ENCODE measurements around the gene LAPTM5.
"Not testable (repeated sequence)": the region's sequence is repeated elsewhere in the genome, so short reads cannot be mapped to it uniquely, and the experiment has no call there.

The LAPTM5 gene

DNA sequence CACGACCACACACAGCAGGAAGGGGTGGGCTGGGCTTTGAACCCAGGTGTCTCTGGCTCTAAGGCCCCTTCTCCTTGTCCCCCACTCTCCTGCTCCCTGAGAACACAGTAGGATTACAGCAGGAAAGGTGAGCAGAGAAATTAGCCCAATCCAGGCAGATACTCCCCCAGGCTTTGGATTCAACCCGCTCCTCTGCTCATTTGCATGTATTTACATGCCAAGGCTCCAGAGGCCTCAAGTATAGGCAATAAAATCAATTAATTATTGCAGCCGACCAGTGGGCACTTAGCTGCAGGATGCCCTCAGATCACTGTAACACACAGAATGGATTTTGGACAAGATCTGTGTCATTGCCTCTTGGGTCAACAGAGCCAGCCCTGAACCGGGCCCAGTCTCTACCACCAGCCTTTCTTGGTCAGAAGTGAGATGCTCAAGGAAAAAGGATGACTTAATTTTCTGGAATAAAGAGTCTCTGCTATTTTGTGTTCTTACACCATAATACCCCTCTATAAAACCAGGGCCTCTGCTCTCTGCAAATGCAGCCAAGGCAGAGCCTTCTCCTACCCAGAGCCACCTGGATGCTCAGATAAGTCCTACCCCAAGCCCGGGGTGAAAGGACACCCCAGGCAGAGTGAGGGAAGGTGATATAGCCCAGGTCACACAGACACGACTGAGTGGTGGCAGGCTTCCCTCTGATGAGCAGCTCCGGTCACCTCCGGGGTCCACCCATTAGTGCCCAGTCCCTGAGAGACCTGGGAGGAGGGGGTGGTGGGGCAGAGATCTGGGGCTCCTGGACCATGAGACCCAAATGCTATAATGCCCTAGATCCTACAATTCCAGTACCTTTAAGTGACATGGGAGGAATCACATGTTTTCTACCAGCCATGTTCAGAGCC, 63.0 kb downstream of the LAPTM5 start:
- DNase-seq (ENCODE audit: low spot score) = no peak

DNA sequence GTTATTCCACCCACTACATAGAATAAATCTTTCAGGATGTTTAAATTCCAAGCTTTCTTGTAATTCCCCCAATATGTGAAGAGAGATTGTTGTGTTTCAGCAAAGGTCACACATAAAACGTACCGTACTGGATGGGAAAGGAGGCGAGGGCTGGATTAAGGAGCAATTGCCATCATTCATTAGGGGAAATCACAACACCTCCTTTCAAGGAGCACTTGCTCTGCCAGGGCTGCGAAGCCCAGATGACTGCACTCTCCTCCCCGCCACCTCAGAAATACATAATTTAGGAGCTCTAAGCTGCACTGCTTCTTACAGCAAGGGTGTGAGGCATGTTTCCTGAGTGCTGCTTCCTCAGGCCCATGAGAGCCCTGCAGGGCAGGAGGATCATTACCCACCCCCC, 63.8 kb downstream of the LAPTM5 start:
- DNase-seq (ENCODE audit: low spot score) = no peak

DNA sequence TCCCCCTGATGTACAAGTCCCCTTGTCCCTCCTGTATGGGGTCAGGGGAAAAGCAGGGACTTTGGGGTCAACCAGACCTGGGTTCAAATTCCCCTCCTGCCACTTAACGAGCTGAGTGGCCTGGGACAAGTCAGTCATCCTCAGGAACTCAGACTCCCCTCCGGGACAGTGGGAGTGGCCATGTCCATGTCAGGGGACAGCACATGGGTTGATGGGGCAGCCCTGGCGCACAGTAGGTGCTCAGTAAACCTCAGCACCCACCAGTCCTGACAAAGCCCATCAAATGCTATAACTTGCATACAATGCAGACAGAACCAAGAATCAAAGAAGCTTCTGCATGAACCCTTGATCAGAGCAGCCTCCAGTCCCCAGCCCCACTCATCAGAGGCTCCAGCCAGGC, 64.2 kb downstream of the LAPTM5 start:
- DNase-seq (ENCODE audit: low spot score) = no peak

DNA sequence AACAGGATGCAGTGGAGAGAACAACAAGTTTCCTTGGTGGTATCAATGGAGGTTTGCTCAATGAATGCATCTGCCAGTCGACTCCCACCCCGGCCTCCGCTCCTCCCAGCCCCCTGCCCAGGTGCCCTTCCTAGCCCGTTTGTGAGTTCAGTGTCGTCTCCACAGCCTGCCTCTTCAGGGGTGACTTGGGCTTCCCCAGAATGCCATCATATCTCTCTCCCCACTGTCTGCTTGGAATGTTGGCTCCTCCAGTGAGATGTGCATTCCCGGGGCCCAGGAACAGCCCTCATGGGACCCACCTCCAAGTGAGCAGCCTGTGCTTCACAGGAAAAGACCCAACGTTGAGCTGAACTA, 64.6 kb downstream of the LAPTM5 start:
- no peak for DNase-seq (ENCODE audit: low spot score)

DNA sequence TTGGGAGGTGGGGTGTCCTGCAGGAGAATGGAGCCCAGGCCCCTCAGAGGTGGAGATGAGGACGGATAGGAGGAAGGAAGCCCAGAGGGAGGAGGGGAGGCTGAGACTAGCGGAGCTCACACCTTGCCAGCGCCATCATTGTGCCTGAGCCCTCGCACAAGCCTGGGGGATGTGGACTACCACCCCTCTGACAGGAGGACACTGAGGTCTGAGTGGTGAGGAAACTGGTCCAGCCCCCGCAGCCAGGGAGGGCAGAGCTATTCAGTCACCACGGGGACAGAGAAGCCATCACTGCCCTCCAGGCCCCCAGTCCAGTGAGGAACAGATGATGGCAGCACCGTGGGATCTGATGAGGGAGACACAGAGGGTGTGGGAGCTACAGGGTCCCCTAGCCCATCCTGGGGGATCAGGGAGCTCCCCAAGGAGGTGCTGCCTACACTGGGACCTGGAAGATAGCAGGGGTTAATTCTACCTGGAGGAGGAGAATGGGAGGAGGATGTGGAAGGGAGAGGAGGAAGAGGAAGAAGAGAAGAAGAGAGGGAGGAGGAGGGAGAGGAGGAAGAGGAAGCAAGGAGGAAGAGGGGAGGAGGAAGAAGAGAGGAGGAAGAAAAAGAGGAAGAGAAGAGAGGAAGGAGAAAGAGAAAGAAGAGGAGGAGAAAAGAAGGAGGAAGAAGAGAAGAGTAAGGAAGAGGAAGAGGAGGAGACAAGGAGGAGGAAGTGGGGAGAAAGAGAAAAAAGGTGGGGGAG, 65.2 kb downstream of the LAPTM5 start:
- DNase-seq (ENCODE audit: low spot score) = no peak

DNA sequence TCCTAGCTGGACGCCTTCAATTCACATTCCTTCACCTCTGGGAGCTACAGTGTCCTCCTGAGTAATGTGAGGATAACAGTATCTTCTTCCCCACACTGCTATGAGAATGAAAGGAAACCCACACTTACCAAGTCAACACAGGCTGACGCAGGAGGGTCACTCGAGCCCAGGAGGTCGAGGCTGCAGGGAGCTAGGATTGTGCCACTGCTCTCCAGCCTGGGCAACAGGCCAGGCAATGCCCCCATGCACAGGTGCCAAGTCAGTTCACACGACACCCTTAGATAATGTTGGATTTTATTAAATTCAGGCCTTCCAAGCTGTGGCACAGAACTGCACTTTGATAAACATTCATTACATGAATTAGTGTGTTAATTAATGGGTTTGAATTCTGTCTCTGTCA, 66.1 kb downstream of the LAPTM5 start:
- DNase-seq (ENCODE audit: low spot score) = no peak

DNA sequence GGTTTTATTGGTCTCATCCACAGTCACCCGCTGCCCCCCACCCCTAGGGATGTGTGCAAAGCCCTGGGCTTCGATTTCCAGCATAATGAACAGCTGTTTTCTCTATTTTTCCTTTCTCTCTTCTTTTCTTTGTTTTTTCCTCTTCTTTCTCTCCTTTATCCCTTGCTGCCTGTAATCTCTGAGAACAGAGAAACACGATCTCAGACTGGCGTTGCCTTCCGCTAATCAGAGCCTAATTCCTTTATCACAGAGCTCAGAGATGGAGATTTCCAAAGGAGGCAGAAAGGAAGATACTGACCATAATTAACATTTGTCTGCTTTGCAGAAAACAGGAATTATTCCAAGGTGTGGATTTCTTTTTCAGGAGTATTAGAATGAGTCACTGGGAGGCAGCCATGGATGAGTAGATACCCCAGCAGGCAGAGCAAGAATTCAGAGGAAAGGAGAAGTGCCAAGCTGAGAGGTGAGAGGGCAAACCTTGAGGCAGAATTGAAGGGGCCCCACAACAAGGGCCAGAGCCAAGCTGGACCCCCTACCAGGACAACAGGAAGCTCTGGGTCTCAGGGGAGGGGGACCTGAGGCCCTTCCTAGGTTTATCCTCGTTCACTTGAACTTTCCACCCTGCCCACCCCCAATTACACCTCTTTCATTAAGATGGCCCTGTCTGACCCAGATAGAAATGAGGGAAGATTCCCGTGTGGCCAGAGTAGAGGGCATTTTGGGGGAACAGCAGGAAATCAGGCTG, 67.5 kb downstream of the LAPTM5 start:
- no peak for DNase-seq (ENCODE audit: low spot score)

DNA sequence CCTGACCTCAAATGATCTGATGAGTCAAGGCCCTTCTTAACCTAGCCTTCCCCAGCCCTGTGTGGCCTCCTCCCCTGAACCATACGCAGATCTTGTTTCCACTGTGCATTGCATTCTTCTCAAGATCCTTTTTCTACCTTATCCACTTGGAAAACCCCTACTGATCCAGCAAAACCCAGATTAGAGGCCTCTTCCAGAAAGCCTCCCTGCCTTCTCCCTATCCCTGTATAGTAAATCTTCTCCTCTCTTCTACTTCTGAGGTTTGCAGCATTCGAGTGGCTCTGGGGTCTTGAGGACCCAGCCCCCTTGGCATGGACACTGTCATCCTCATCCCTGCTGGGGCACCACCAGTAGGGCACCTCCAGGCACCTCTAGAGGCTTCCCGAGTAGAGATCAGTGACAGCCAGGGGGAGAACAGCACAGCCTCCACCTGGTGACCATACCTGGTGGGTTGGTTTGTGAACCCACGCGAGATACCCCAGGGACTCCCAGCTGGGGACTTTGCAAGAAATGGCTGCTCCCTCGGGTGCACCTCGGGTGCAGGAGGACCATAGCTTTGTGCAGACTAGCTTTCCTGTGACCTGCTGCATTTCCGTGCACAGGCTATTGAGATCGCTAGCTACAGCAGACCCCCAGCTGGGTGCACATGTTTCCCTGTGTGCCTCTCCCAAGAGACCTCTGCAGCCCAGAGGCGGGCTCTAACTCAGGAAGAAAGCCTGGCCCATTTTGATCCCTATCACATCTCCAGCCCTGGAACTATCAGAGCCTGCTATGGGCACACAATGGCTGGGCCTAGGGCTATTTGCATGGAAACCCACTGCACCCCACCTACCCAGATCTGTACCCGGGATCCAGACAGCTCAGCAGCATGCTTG, 68.4 kb downstream of the LAPTM5 start:
- no peak for DNase-seq (ENCODE audit: low spot score)

DNA sequence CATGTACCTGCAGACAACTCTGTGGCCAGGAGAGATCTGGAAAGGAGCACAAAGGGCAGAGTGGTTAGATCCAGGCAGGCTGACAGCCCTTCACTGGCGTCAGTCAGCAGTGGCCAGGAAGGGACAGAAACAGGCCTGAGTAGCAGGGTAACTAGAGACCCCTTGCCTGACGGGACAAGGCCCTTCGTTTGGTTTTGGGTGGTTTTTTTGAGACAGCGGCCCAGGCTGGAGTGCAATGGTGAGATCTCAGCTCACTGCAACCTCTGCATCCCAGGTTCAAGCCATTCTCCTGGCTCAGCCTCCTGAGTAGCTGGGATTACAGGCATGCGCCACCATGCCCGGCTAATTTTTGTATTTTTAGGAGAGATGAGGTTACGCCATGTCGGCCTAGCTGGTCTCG, 69.1 kb downstream of the LAPTM5 start:
- not testable (repeated sequence) for DNase-seq (ENCODE audit: low spot score)

DNA sequence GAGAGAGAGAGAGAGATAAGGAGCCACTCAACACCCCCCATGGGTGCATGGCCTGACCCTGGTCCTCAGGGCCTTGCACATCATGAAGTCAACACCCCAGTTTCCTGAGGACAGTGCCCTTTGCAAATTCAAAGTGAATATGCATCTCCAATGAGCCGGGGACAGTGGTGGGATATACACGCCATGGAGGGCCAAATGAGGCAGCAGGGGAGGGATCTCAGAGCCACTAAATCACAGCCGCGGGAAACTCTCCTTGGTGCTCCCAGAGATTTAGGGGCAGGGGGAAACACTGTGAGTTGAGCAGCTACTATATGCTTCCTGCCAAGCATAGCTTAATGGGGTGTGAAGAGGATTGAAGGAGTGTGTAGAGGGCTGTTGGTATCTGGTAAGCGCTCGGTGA, 69.7 kb downstream of the LAPTM5 start:
- DNase-seq (ENCODE audit: low spot score) = no peak

DNA sequence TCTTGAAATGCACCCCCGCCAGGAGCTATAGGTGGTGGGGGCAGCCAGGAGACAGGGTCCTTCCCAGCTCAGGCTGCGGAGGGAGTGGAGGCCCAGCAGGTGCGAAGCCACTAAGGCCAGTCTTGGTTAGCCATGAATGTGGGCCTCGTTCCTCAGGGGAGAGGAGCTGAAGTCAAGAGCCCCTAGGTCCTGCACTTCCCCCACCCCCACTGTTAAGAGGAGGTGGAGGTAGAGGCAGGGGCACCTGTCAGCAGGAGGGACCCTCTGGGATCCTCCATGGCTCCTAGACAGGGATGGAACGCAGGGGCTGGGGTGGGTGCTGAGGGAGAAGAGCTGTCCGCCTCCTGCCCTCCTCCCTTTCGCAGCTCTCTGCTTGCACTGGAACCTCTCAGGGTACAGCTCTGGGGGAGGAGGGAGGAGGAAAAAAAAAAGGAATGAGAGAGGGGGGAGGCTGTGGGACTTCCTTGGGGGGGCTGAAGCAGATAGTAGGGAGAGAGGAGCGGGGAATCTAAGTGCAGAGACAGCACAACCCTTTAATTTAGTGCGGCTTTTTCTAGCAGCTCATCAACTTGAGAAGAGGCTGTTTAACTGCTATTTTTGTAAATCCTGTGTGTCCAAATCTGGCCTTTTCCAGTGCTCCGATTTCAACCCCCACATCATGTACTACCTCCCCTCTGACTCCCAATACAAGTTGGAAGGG, 71.2 kb downstream of the LAPTM5 start:
- no peak for DNase-seq (ENCODE audit: low spot score)

DNA sequence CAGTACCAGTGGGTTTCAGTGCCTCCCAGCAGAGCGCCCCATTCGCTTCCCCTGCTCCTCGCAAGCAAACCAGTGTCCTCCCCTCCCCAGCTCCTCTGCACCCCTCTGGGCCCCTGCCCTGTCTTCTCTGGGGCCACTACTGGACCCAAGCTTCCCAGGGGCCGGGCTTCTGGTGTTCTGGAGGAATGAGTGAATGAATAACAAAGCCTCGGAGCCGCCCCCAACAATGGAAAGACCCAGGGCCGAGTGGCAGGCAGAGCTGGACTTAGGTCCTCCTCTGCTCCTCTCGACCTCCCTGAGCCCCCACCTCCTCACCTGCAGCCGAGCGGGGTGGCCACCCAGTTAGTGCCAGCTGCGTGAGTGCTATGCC, 71.8 kb downstream of the LAPTM5 start:
- no peak for DNase-seq (ENCODE audit: low spot score)

DNA sequence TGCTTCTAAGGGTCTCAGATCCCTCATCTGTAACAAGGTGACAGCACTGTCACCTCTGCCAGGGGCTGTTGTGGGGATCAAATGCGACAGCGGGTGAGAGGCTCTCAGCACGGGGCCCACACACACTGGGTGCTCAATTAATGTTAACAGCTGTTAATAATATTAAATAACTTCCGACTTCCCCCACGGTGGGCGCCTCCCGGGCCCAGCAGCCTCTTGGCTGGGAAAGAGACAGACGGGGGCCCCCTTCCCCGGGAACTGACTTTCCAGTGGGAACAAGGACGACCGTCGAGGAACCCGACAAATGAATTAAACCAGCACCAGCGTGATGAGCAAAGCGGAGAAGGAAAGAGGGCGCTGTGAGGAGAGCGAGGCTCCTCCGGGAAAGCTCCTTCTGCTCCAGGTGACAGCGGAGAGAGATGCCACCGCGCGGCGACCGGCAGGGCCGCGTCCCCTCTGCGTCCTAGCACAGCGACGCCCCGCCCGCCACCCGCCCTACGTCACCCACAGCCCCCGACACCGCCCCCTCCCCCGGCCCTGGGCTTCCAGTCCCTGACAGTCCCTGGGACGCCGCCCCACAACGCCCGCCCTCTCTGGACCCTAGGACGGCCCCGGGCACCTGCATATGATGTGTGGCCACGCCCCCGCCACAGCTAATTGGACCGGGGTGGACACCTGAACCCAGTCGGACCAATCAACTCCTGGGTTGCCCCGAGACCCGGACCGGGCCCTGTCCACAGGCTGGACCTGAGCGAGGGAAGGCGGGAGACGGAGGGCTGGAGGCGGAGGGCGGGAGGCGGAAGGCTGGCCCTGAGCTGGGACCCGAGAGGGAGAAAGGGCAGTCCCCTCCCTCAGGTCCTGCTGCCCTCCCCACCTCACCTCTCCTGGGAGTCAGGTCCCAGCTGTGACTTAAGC, 72.4 kb downstream of the LAPTM5 start:
- DNase-seq (ENCODE audit: low spot score) = no peak

DNA sequence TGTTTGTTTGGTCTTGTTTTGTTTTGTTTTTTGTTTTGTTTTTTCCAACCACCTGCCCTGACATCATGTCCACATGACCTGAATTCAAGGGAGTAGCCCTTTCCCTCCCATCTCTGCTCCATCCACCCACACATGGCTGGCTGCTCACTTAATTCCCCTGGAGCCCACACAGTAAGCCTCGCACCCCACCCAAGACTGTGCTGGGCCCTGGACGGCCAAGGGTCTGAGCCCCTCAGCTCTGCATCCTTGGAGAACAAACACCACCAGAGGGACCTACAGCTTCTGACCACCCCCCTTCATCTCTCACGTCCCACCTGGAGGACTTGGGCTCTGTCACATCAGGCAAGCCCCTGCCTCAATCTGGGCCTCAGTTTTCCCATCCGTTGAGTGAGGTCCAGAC, 73.3 kb downstream of the LAPTM5 start:
- no peak for DNase-seq (ENCODE audit: low spot score)

DNA sequence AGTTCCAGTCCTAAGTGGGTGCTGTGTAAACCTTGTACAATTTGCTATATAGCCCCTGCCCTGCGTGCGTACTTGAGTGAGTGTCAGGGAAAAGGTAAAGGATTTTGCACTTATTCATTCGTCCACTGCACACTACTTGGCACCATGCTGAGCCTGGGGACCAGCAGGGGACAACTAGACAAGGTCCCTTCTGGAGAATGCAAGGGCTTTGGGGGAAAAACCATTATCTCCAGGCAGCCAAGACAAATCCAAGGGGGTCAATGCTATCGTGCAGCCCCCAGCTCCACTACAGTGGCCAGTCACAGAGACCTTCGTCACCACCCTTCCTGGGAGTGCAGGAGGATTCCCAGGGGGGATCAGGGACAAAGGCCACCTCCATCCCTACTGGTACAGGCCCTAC, 73.9 kb downstream of the LAPTM5 start:
- DNase-seq (ENCODE audit: low spot score) = no peak
